Suppressor macrophage treated with lipopolysaccharide for 1 hour (primary cell): ENCODE data around the gene RAB9A.
"Not testable (repeated sequence)": the region's sequence is repeated elsewhere in the genome, so short reads cannot be mapped to it uniquely, and the experiment has no call there.

ENCODE experiments used
- DNase-seq, 3 donors: peaks; one replicate each; pipeline ENCODE4 v3.0.0-alpha.2; 2020 to 2022

Gene RAB9A, protein sequence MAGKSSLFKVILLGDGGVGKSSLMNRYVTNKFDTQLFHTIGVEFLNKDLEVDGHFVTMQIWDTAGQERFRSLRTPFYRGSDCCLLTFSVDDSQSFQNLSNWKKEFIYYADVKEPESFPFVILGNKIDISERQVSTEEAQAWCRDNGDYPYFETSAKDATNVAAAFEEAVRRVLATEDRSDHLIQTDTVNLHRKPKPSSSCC

DNA sequence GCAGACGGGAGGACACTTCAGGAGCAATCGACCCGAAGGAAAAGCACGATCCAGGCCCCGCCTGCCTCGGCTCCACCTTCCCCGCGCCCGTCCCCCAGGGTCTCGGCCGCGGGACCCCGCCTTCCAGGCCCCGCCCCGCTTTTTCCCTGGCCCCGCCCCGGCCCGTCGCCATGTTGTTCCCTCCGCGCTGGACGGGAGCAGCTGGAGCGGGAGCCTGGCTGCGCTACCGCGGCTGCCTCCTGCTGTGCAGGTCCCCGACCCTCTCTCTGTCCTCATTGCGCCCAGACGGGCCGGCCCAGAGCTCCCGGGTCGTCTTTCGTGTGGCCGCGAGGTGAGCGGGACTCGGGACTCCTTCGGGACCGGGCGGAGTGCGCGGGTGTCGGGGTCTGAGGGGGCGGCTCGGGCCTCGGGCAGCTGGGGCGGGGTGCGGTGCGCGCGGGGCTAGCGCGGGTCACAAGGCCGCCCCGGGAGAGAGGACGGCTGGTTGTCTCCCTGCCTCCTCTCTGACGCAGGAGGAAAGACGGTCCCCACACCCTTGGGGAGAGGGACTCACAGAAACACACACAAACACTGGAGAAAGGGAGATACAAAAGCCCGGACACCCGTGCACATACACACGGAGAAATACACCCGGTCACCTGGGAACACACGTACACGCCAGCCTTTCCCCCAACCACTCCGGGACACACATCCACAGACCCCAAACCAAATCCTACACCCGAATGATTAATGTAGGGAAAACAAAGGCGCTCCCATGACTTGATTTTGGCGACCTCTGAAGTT, at the start of gene RAB9A:
RAB9A (plus strand) TSS at position 171 of the 783 bp plus-strand sequence. CDS start 19,619 bp downstream, outside the sequence.
- peak; percentile 77 to 92 (median 85) for DNase-seq

DNA sequence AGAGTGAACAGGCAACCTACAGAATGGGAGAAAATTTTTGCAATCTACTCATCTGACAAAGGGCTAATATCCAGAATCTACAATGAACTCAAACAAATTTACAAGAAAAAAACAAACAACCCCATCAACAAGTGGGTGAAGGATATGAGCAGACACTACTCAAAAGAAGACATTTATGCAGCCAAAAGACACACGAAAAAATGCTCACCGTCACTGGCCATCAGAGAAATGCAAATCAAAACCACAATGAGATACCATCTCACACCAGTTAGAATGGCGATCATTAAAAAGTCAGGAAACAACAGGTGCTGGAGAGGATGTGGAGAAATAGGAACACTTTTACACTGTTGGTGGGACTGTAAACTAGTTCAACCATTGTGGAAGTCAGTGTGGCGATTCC, 47.2 kb upstream of the RAB9A start:
- not testable (repeated sequence) for DNase-seq

DNA sequence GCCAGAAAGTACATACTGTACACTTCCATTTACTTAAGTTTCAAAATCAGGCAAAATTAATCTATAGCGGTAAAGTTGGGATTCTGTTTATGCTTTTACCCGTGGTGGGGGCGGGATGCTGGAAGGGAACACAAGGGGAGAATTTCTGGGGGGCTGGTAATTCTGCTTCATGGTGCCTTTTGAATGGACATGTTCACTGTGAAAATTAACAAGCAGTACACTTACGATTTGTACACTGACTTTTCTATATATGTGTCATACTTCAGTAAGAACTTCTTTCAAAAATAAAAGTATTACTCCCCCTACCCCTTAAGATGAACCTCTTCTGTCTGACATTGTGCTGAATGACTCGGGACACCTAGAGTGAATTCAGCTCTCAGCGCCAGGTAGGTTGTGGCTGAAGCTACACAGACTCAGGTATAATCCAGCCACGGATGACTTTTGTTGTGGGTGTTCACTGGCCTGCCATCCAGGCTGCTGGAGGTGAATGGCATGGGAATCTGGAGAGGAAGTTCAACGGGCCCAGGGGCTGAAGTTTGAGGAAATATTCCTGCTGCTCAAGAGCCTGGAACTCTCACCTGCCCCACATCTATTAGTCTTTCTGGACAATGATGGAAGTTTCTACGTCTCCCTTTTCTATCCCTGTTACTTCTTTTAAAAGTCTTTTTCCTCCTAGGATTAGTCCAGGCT, 43.3 kb upstream of the RAB9A start:
- no peak for DNase-seq

DNA sequence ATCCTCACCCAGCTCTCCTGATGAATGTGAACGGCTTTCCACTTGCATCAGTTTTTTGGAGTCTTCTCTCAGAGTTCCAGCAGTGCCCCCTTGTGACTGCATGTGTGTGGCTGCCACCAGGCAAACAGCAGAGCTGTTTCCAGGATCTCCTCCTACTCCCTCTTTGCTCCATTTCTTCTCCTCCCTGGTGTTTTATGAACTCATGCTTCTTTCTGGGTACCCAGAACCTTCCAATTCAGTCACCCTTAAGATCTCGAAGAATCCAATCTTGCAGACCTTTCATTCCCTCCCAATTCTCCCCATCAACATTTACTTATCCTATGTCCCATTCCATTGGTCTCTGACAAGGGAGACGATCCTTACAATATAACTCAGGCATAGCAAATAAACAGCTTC, 42.8 kb upstream of the RAB9A start:
- DNase-seq: peak; percentile 47 to 68 (median 52)

DNA sequence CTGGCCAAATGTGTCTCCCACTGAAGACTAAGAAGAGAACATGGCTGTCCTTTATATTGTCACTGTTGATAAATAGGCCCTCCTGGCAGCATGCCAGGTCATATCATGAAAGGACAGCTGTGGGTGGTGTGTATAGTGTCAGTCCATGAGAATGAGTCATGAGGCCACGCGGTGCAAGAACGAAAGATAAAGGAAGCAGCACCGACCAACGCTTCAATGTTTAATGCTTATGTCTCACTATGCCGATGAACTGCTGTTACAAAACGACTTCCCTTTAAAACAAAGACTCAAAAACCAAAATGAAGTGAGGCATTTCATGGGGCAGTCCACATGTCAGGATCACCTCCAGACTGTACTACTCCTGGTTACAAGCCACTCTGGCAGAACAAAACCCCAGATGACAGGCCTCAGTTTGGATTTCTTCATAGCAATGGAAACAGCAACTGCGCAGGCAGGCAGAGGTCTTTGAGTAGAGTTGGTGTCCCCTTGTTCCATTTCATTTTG, 41.2 kb upstream of the RAB9A start:
- peak; percentile 78 to 85 (median 83) for DNase-seq

DNA sequence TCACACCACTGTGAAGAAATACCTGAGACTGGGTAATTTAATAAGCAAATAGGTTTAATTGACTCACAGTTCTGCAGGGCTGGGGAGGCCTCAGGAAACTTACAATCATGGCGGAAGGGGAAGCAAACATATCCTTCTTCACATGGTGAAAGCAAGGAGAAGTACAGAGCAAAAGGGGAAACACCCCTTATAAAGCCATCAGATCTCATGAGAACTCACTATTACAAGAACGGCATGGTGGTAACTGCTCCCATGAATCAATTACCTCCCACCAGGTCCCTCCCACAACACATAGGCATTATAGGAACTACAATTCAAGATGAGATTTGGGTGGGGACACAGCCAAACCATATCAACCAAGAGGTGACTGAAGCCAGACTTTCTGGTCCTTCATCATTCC, 40.6 kb upstream of the RAB9A start:
- DNase-seq: not testable (repeated sequence)

DNA sequence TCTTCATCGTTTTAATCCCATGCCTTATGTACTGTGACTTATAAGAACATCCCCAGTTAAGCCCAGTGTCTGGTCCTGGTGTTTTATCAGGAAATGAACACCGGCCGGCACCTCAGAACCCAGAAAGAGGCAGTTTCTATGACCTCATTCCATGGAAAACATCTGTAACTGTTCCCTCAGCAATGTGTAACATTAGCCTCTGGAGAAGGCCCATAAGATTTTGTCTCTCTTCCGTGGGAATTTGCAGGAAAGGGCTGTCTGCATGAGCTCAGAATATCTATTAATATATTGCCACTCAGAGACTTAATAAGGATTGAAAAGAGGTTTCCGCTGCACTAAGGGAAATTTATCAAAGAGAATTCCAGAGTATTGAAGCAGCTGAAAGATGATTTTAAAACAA, 39.1 kb upstream of the RAB9A start:
- DNase-seq: no peak

DNA sequence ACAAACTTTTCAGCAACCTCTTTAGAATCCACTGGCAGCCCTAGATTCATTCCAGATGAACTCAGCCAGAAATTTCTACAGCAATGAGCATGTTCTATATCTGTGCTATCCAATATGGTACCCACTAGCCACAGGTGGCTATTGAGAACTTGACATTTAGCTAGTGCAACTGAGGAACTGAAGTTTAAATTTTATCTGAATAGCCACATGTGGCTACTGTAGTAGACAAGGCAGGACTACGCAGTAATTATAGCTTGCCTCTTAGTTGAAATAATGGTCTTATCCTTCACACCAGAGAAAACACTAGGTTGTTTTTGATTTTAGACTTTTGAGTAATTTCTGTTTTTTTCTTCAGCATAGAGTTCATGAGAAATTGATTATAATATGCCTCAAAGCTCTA, 38.6 kb upstream of the RAB9A start:
- no peak for DNase-seq

DNA sequence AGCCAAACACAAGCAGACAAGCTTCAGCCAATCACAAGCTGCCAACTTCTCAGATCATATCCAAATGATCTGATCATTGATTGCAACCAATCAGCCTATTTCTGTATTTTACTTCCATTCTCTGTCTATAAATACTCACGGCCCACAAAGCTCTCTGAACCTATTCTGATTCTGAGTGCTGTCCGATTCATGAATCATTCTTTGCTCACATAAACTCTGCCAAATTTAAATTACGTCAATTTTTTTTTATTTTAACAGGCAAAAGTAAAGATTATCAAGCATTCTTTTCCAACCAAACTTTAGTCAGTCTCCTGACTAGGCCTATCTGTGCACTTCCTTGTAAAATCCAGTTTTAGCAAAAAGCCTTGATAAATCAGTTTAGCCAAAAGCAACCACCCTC, 37.8 kb upstream of the RAB9A start:
- no peak for DNase-seq

DNA sequence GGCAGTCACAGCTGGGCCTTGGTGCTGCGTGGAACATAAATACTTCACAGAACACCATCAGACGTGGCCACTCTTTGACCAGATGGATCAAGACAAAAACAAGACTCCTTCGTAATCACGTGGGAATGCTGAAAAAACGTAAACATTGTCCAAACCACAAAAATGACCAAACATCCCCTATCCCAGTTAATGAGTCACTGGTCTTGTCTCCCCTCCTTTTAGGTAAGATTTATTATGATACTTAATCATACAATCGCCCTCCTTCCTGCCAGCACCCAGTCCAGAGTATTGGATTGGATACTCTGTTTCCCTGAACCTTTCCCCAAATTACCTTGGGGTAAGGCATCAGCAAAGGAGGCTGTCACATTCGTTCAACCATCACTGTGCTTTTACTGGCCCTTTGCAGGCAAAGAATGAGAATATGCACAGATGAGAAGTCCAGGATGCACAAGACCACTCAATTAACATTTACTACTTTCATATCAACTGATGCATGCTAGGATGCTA, 36.6 kb upstream of the RAB9A start:
- DNase-seq: peak in 2 of 3 donors; percentile 14 to 36

DNA sequence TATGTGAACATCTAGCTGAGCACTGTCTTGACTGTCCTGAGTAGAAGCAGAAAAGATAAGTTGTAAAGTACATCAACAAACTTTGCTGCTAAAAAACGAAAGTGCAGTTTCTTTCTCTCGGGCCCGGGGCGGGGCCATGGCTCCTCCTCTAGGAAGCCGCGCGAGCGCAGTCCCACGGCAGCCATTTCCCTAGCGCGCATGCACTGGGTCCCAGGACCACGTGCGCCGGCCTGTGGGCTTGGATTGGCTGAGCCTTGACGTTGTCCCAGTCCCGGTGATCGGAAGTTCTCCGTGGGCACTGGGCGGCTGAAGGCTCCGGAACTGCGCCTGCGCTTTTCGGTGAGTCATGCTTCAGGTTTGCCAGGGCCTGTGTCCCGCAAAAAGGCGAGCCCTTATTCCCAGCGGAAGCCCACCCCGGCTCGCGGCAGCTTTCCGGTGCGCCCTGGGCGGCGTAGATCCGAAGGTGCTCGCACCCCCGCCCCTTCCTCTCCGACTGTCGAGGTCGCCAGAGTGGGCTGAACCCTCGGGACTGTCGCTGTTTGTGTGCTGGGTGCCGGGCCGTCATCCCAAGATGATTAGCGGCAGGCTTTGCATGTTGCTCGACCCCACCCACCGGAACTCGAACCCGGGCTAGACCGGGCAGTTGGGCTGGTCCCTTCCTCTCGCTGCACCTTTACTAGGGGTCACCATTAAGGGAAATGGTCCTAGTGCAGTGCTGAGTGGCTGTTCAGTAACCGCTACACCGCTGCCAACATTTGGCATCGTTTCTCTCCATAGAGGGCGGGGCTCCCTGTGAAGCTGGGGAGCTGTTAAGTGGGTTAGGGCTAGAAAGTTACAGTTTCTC, 35.9 kb upstream of the RAB9A start, which contains the start of gene TCEANC:
TCEANC (plus strand) TSS at position 292 of the 844 bp plus-strand sequence. CDS start 9,368 bp downstream, outside the sequence.
- peak; percentile 94 to 95 (median 95) for DNase-seq

DNA sequence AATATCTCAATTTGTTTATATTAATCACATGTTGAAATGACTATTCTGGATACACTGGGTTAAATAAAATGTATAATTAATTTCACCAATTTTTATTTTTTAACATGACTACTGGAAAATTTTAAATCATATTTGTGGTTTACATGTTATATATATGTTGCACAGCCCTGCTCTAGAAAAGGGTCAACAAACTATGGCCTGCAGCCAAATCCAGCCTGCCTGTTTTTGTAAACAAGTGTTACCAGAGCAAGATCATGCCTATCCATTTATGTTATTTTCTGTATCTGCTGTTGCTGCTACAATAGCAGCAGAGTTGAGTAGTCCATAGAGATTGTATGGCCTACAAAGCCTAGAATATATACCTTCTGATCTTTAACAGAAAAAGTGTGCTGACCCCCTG, 34.8 kb upstream of the RAB9A start:
- DNase-seq: no peak

DNA sequence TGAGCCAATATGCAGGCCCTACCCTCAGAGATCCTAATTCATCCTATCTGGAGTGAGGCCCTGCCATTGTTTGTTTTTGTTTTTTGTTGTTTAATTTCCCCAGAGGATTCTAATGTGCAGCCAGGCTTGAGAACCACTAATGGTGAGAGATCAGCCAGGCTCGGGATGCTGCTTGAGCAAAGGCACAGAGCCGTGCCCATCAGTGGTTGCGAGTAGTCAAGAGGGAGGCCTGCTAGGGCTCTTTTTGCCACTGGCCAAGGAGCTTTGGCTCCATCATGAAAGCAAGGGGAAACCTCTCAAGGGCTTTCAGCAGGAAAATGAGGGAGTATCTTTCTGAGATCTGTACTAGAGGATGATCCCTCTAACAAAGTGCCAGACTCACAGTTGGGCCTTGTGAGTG, 33.3 kb upstream of the RAB9A start:
- no peak for DNase-seq

DNA sequence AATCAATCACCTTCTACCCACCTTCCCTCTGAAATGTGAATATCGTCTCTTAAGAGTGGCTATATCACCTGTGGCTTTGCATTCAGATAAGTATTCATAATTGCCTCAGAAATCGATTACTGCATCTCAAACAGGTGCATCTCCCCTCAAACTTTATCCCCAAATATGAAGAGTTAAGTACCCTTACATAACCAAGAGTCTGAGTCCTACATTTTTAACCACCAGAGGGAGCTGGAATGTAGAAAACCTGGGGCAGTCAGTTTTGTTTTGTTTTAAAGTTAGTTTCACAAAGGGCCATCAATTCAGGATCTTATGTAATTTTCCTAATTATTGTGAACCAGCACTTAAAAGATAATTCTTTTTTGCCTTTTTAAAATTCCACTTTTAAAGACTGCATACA, 30.3 kb upstream of the RAB9A start:
- DNase-seq: peak; percentile 54 to 71 (median 65)

DNA sequence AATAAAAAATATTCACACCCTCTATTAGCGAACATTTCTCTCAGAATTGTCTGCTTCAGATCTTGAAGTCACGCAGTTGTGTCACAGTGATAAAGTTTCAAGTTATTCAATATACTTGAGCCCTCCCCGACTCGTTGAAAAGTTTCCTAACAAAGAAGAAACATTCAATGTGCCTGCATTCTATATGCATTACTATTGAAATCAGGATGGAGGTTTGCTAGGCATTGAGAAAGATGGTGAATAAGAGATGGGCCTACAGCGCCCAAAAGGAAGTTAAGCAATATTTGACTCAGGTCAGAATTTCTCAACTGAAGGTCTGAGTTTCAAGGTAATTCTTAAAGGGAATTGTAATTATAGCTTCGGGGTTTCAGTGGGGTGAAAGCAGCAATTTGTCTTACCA, 29.9 kb upstream of the RAB9A start:
- DNase-seq: peak; percentile 26 to 53 (median 52)

DNA sequence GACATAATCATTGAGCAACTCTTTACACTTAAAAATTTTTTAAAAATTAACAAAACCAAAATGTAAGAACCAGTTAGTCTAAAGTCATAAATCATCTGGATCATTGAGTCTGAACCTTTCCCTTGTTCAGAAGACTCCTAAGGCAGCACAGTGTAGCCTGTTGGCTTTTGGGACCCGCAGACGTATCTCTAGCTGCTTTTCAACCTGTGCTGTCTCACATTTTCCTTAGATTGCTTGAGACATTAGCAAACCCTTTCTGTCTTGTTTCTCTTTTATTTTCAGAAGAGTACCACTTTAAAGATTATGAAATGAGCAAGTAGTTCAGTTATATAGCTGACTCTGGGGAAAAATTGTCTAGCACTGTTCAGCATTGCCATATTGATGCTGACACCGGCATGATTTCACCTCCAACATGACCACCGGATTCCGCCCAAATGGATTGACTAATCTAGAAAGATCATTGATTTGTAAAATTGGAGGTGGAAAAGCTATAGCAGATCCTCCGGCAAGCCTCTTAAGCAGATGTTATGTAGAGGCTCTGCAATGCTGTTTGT, 27.1 kb upstream of the RAB9A start:
- peak in 1 of 3 donors; percentile 14 for DNase-seq

DNA sequence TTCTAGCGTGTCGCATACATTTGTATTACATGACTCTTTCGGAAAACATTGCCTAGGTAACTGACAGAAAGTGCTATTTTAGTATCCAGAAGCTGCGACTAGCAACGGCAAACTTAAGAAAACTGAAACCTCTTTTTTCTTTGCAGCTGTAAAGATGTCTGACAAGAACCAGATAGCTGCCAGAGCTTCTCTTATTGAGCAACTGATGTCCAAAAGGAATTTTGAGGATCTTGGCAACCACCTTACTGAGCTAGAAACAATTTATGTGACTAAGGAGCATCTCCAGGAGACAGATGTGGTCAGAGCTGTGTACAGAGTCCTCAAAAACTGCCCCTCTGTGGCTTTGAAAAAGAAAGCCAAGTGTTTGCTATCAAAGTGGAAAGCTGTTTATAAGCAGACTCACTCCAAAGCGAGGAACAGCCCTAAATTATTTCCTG, 26.6 kb upstream of the RAB9A start:
- DNase-seq: peak in 1 of 3 donors; percentile 8

DNA sequence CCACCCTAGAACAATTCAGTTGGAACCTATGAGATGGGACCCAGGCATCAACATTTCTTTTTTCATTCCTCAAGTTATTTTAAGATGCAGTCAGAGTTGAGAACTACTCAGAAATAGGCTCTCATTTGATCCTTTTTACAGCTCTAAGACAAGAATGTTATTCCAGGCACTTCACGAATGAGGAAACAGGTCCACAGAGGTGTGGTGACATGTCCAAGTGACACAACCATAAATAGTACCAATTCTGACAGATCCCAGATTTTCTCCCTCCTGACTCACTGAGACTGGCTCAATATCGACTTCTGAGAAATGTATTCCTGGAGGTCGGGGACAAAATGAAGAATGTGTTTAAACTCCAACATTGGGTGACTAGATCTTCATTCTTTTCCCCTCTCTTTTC, 24.9 kb upstream of the RAB9A start:
- peak in 1 of 3 donors; percentile 15 for DNase-seq

DNA sequence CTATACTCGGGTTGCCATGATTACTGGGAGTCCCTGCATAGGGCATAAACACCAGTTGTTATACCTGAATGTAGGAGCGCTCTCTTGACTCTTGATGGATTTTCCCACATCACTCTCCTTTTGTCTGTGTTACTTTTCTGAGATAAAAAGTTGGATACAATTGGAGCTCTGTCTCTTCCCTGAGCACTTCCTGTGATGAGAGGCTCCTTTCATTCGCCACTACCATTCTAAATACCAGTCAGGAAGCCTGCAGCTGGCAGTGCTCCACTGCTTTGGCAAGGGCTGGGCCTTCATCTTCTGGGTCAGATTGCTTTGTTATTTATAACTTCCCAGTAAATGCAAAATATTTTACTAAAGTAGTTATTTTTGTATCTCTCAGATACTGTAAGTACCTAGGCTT, 22.1 kb upstream of the RAB9A start:
- no peak for DNase-seq

DNA sequence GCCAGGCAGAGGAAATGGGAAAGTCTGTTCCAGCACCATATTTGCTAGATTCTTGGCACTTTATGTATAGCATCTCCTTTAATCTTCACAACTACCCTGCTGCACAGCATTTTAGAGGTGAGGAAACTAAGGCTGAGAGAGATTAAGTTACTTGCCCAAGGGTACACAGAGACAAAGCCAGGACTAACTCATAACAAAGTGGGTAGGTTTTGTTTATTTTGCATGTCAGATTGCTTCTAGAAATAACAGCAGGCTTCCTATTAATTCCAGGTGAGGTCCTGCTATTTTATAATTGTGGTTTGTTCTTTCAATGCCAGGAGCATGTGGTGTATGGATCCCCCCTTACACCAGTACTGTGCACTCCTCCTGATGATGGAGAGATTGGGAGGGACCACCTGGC, 21.0 kb upstream of the RAB9A start:
- DNase-seq: no peak

DNA sequence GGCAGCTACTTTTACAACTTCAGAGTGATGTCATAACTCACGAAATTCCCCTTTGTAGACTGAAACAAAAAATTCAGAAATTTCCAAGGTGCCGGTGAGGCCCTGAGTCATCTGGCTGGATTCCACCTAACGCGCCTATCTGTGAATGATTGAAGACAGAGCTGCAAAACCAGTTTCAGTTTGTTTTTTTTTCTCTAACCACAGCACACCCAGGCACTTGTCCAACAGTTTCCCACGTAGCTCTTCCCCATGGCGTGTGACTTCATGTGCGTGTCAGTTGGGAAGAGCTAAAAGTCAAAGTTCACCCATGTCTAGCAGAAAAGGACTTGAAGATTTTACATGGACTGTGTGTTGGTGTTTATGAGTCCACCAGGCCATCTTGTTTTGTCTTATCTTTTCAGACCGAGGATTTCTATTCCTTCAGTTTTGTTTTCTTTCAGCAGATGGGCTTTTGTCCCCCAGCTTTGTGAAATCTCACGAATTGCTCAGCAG, 19.6 kb upstream of the RAB9A start:
- peak; percentile 80 to 92 (median 86) for DNase-seq

DNA sequence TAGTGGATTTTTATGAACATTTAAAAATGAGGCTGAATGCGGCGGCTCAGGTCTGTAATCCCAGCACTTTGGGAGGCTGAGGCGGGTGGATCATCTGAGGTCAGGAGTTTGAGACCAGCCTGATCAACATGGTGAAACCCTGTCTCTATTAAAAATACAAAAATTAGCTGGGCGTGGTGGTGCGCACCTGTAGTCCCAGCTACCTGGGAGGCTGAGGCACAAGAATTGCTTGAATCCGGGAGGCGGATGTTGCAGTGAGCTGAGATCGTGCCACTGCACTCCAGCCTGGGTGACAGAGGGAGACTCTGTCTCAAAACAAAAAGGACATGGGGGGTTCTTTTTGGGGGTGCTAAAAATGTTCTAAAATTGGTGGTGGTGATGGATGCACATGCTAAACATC, 19.2 kb upstream of the RAB9A start:
- DNase-seq: not testable (repeated sequence)
